Measurements from ENCODE around the gene DIP2A. TPM values are rescaled to one million over a fixed set of nuclear protein-coding genes. Genes with fewer than 3 reads are reported as not detected.

Gene DIP2A
- total and polyA plus RNA-seq, 9 donors, result 20.5 to 40.3 (median 32.0) TPM

GRCh38 chr21:46503922-46504550, 45.3 kb downstream of the DIP2A start:
- no peak for TF ChIP-seq EP300 (IDR thresholded peaks at IDR 0.05)
- no peak for TF ChIP-seq POLR2A (IDR thresholded peaks at IDR 0.05)
- TF ChIP-seq, protein P1, sequence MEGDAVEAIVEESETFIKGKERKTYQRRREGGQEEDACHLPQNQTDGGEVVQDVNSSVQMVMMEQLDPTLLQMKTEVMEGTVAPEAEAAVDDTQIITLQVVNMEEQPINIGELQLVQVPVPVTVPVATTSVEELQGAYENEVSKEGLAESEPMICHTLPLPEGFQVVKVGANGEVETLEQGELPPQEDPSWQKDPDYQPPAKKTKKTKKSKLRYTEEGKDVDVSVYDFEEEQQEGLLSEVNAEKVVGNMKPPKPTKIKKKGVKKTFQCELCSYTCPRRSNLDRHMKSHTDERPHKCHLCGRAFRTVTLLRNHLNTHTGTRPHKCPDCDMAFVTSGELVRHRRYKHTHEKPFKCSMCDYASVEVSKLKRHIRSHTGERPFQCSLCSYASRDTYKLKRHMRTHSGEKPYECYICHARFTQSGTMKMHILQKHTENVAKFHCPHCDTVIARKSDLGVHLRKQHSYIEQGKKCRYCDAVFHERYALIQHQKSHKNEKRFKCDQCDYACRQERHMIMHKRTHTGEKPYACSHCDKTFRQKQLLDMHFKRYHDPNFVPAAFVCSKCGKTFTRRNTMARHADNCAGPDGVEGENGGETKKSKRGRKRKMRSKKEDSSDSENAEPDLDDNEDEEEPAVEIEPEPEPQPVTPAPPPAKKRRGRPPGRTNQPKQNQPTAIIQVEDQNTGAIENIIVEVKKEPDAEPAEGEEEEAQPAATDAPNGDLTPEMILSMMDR (IDR thresholded peaks at IDR 0.05), result no peak
- Histone ChIP-seq H3K9me3 (no peaks in the 10 kb centered on the region), H3K4me1 (ENCODE audit: insufficient read depth) (no peaks in the 10 kb centered on the region), H3K27ac (no peak overlapping the region), H3K36me3 (no peaks in the 10 kb centered on the region), H3K4me3 (no peak overlapping the region), H3K27me3 (no peaks in the 10 kb centered on the region)
- intact Hi-C loops (cut with DNase I), result no loop called here
- DNase-seq, result no peak
- 87 to 91% (median 91%) methylated on average over 12 of the region's 12 CpGs for WGBS, 3 donors

GRCh38 chr21:46504666-46505065, 46.0 kb downstream of the DIP2A start:
- no peak for TF ChIP-seq POLR2A (IDR thresholded peaks at IDR 0.05)
- no peak for TF ChIP-seq EP300 (IDR thresholded peaks at IDR 0.05)
- TF ChIP-seq, protein P1 (IDR thresholded peaks at IDR 0.05), result no peak
- intact Hi-C loops (cut with DNase I), result no loop called here
- Histone ChIP-seq H3K9me3 (no peaks in the 10 kb centered on the region), H3K27me3 (no peaks in the 10 kb centered on the region), H3K36me3 (no peaks in the 10 kb centered on the region), H3K4me3 (no peak overlapping the region), H3K27ac (no peak overlapping the region), H3K4me1 (ENCODE audit: insufficient read depth) (no peaks in the 10 kb centered on the region)
- no peak for DNase-seq
- WGBS, 3 donors, result 80 to 93% (median 84%) methylated on average over 5 of the region's 5 CpGs

- Histone ChIP-seq H3K27me3 (no peaks in the 10 kb centered on the region), H3K36me3 (no peaks in the 10 kb centered on the region), H3K4me1 (ENCODE audit: insufficient read depth) (no peaks in the 10 kb centered on the region), H3K27ac (no peak overlapping the region), H3K4me3 (no peak overlapping the region), H3K9me3 (no peaks in the 10 kb centered on the region)
- DNase-seq, result no peak
- WGBS, 3 donors, result 55 to 77% (median 62%) methylated on average over 4 of the region's 4 CpGs
- no peak for TF ChIP-seq EP300 (IDR thresholded peaks at IDR 0.05)
- TF ChIP-seq, protein P1 (IDR thresholded peaks at IDR 0.05), result no peak
- no peak for TF ChIP-seq POLR2A (IDR thresholded peaks at IDR 0.05)
- intact Hi-C loops (cut with DNase I), result no loop called here
Observed at GRCh38 chr21:46507562-46507961, 48.9 kb downstream of the DIP2A start.

- DNase-seq, result no peak
- H3K27me3 ChIP-seq, result no peaks in the 10 kb centered on the region
- intact Hi-C loops (cut with DNase I), result no loop called here
- TF ChIP-seq POLR2A (IDR thresholded peaks at IDR 0.05), result no peak
- TF ChIP-seq, protein P1 (IDR thresholded peaks at IDR 0.05), result no peak
- TF ChIP-seq EP300 (IDR thresholded peaks at IDR 0.05), result no peak
- H3K4me1 ChIP-seq (ENCODE audit: insufficient read depth), result no peaks in the 10 kb centered on the region
- no peak overlapping the region for H3K27ac ChIP-seq
- no peaks in the 10 kb centered on the region for H3K36me3 ChIP-seq
- H3K9me3 ChIP-seq, result no peaks in the 10 kb centered on the region
- H3K4me3 ChIP-seq, result no peak overlapping the region
- 60 to 81% (median 73%) methylated on average over 11 of the region's 11 CpGs for WGBS, 3 donors
Observed at GRCh38 chr21:46509741-46510502, 51.2 kb downstream of the DIP2A start.

Data from ovary (tissue), 9 donors.